Hepatic stellate cell (primary cell): Measurements from ENCODE around the gene MFSD6.
A peak's percentile ranks its signal among the peaks of the same experiment; 100 is the strongest.

Source experiments
- DNase-seq: peaks from one replicate; pipeline ENCODE4 v3.0.0; 2011; ENCODE audit warnings: low spot score

MFSD6 gene

DNA sequence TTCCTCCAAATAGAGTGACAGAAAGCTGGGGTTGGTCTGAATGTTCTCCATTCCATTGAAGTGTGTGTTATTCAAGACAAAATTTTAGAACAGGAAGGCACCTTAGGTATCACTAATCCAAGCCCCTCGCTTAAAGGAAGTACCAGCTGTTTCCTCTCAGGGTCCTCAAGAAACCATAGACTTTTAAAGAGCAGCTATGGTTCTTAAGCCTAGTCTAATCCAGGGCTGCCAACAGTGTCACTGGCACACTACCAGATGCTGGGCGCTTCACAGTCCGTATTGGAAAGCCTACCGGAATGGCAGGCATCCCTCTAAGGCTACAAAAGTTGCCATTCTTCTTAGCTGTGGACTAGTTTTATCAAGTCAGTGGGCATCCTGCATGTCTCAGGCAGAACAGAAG, 124.4 kb downstream of the MFSD6 start:
- no peak for DNase-seq

DNA sequence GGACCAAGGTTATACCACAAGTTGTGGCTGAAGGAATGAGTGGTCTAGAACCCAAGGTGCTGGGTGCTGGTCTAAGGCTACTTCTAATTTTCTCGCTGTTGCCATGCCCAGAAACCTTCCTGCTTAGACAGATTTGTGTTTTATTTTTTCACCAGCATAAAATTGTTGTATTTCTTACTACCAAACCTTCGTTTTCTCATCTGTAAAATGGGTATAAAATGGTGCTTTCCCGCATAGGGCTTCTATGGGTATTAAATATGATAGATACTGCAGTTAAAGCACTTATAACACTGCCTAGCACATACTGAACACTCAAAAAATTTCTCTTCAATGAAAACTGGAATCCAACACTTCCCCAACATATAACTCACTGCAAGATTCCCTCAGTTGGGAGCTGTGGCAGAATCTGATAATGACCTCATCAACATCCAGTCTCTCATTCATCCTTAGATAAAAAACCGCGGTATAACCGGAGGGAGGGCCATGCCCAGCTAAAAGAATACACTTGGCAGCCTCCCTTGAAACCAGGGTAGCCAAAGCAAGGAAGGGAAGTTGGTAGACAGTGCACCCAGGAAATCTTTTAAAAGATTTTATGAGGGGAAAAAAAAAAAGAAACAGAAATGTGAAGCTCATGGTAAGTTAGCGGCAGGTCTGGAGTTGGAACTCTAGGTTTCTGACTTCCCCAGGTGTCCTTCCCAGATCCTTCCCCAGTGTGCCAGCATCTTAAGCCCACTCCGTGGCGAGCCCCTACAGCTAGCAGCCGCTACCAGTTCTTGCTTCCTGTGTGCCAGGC, 125.2 kb downstream of the MFSD6 start:
- no peak for DNase-seq

GRCh38 chr2:190533968-190534309, 125.8 kb downstream of the MFSD6 start:
- DNase-seq: peak; percentile 17

DNA sequence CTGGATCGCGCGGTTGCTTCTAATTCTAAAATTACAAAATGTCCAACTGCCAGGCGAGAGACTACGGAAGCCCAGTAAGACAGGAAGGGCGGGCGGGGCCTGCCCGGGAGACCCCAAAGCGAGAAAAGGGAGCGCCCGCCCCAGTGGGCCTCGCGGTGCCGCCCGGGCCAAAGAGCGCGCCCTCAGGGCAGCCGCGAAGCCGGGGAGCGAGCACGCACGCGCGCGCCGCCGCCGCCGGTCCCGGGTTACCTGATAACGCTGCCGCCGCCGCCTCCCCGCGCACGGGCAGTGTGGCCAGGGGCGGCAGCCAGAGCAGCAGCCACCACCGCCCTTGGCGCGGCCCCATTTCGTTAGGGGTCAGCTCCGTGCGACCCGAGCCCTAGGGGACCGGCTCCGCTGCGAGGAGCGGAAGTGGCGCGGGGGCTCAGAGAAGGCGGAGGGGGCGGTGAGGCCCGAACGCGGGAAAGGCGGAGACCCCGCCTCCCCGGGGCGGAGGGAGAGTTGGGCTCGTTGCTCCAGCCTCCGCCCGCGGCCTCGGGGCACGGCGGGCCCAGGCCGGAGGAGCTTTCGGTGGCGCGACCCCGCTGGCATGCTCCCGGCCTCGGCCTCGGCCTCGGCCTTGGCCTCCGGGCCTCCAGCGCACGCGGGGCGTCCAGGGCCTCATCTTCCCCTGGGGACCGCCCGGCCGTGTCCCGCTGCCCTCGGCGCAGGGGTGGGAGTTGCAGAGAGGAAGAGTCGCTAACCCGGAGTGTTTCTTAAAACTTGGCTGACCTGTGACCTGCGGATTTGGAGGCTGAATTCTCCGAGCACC, 126.4 kb downstream of the MFSD6 start, which contains the start of gene NEMP2:
Gene NEMP2, minus strand, starts transcription at position 413 of the 811 bp plus-strand sequence. Its CDS starts 67 bp downstream, at position 346.
- DNase-seq: peak; percentile 48

DNA sequence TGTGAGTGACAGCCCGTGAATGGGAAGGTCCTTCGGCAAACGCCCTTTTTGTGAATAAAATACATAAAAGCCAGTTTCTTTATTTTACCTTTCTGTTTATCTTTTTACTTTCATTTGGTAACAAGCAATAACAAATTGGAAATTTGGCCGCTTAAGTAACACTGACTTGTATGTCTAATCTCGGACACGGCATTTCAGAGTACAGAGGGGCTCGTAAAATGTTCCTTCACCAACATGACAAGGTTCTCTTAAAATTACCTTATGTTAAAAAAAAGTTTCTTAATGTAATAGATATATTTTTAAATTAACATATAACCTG, 126.9 kb downstream of the MFSD6 start:
- no peak for DNase-seq

DNA sequence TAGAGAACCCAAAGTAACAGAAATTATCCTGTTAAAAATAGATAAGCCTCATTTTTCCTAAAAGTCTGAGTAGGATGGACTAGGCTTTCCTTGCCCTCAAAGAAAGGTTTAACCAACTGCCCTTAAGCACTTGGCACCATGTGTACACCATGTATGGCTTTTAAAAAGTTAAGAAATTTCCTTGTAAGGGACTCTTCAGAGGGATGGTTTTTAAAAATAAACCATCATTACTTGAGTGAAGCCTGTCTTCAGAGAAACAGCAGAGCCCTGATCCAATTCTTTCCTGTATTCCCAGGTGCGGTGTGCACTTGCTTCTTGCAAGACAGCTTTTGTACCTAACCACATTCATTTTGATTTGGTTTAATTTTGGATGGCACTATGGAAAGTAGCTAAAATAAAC, 127.4 kb downstream of the MFSD6 start:
- DNase-seq: no peak

GRCh38 chr2:190537765-190538164, 129.6 kb downstream of the MFSD6 start:
- no peak for DNase-seq

DNA sequence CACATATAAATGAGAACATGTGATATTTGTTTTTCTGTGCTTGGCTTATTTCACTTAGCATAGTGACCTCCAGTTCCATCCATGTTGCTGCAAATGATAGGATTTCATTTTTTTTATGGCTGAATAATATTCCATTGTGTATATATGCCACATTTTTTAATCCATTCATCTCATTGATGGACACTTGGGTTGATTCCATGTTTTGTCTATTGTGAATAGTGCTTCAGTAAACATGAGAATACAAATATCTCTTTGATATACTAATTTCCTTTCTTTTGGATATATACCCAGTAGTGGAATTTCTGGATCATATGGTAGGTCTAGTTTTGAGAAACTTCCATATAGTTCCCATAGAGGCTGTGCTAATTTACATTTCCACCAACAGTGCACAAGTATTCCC, 130.0 kb downstream of the MFSD6 start:
- no peak for DNase-seq

GRCh38 chr2:190540048-190540447, 131.9 kb downstream of the MFSD6 start:
- no peak for DNase-seq

DNA sequence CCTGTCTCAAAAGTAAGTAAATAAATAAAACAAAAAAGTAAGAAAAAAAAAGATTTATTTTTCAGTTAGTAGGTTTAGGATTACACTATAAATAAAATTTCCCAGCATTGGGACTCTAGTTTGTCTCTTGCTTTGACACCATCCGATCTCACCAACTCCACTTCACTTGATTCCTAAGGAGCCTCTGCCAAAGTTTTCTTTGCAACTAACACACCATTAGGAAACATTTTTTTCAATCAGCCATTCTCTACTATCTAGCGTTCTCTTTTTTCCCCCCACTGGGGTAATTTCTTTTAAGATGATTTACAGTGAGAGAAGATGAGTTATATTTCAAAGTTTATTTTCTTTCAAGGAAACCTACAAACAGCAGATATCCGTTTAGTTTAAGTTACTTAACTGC, 136.9 kb downstream of the MFSD6 start:
- no peak for DNase-seq

DNA sequence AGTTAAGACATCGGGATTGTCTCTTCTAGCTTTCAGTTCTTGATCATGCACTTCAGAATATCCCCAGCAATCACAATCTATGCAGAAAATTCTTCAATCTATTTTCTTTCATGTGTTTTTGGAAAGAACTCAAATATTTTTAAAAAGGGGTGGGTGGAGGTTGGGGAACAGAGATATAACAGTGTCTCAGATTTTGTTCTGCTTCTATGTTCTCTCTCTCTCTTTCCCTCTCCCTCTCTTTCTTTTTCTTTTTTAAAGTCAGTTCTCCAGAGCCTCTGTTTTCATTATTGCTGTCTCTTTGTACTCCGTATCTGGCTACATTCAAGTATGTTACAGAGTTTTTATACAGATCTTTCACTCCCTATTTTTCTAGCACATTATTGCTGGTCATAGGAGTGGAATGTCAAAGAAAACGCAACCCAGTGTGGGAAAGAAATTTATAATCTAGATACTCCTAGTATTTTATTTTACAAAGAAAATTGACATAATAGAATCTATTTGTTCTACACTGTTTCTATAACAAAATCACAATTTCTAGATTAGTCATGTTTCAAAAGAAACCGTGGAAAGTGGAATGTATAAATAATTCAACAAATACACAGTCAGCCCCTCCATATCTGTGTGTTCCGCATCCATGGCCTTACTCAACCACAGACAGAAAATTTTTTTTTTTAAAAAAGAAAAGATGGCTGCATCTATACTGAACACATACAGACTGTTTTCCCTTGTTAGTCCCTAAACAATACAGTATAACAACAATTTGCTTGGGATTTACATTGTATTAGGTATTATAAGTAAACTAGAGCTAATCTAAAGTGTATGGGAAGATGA, 137.6 kb downstream of the MFSD6 start:
- peak; percentile 63 for DNase-seq

- no peak for DNase-seq
These were observed 138.6 kb downstream of the MFSD6 start for GRCh38 chr2:190546734-190547133.

DNA sequence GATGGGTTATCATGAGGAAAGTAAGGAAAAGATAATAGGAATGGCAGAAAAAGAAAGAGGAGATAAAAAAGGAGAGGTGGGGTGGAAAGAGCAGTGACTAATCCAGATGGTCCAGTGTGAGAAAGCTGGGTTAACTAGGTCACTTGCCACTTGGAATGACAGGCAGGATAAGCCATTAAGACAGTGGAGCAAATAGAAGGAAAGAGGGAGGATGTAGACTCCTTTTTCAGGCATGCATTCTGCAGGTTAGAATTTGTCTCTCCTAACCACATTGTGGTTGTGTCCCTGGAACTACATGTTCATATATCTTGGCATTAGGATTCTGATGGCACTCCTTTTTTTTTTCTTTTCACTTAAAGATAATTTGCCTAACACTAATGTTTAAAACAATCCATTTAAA, 139.7 kb downstream of the MFSD6 start:
- no peak for DNase-seq

GRCh38 chr2:190550137-190550536, 142.0 kb downstream of the MFSD6 start:
- DNase-seq: no peak
